ENCODE results near the gene KHK. TPM values are rescaled to one million over a fixed set of nuclear protein-coding genes. Genes with fewer than 3 reads are reported as not detected.

KHK gene
- polyA plus RNA-seq, 2 of the 4 experiments (the other 2 are of a cell fraction) = 4.2 to 7.6 TPM

DNA sequence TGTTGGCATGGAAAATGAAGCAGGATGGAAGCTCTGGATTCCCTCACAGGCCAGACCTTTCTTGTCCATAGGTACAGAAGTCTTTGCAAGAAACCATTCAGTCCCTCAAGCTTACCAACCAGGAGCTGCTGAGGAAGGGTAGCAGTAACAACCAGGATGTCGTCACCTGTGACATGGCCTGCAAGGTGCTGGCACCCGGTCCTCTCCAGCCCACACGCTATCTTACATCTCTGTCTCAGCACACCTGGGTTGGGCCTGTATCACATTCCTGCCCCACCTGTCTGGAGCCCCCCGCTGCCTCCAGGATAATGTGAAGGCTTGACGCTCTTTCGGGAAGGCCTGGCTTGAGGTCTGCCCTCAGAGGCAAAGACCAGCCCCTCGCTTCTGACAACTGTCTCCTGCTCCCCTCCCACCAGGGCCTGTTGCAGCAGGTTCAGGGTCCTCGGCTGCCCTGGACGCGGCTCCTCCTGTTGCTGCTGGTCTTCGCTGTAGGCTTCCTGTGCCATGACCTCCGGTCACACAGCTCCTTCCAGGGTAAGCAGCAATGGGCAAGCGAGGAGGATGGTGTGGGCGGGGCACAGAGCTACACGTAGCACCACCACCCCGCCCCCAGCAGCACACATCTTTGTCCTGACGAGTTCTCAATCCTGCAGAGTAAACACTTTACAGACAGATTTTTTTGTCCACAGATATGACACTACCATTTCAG lies 47.8 kb upstream of the KHK start:
- Histone ChIP-seq H3K4me1 (peaks cover 7% of the 10 kb centered on the region), H3K4me2 (no peak overlapping the region), H3K9me3 (no peaks in the 10 kb centered on the region), H3K4me3 (no peak overlapping the region), H3K27ac (no peak overlapping the region)
- no peak for TF ChIP-seq MAZ (IDR thresholded peaks at IDR 0.05; ENCODE audit: borderline replicate concordance, low read depth, low read length)
- TF ChIP-seq ZNF302 (CRISPR knock-in tag; IDR thresholded peaks at IDR 0.05) = no peak
- TF ChIP-seq CBX8 (IDR thresholded peaks at IDR 0.05) = no peak
- TF ChIP-seq ZFP36 (IDR thresholded peaks at IDR 0.05; ENCODE audit: borderline replicate concordance, partially characterized antibody) = no peak
- no peak for TF ChIP-seq HDAC2 (IDR thresholded peaks at IDR 0.05)
- no peak for TF ChIP-seq JUNB (IDR thresholded peaks at IDR 0.05)
- TF ChIP-seq, protein P1, sequence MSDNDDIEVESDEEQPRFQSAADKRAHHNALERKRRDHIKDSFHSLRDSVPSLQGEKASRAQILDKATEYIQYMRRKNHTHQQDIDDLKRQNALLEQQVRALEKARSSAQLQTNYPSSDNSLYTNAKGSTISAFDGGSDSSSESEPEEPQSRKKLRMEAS (IDR thresholded peaks at IDR 0.05) = no peak
- TF ChIP-seq HOXB13 (CRISPR knock-in tag; IDR thresholded peaks at IDR 0.05; ENCODE audit: low read depth) = no peak
- no peak for TF ChIP-seq HOXB5 (CRISPR knock-in tag; IDR thresholded peaks at IDR 0.05)
- ATAC-seq = no peak
- 89% methylated on average over 17 of the region's 17 CpGs for WGBS (ENCODE audit: missing lambda C conversion rate)
- no peak for DNase-seq (ENCODE audit: low read depth in 1 of 2, low spot score in 1 of 2)
- ChIA-PET CTCF (interaction anchor here (0.9 to 4.8 kb wide), 9 partner anchors 8 to 192 kb away, joined by 3 to 27 read pairs (median 6); no protein-coding TSS in a partner anchor), POLR2A (interaction anchor here (1.5 kb wide), 1 partner anchor 12 kb away, joined by 6 read pairs; the partner anchor contains the start of gene AGBL5)
- FAIRE-seq = no peak

DNA sequence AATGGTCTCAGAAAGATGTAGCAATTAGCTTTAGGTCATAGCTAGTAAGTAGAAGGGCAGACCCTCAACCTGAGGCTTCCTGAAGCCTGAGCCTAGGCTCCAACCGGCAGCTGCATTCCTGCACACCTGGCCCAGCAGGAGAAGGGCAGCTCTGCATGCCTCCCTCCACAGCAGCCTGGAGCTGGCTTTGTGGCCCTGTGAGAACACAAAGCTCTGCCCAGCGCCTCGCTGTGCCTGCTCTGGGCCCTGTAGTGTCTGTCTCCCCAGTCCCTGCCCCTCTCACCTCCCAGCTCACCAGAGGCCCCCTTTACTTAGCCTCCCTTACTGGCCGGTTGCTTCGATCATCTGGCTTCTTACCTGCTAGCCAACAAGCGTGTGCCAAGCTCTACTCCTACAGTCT lies 47.1 kb upstream of the KHK start:
- TF ChIP-seq KDM1A (IDR thresholded peaks at IDR 0.05; ENCODE audit: low read depth) (no peak), CHD4 (IDR thresholded peaks at IDR 0.05; ENCODE audit: borderline replicate concordance) (no peak), NR3C1 (IDR thresholded peaks at IDR 0.05) (no peak), ZNF302 (CRISPR knock-in tag; IDR thresholded peaks at IDR 0.05) (no peak), RNF2 (IDR thresholded peaks at IDR 0.05; ENCODE audit: borderline replicate concordance, low read depth) (no peak)
- TF ChIP-seq, protein P2, sequence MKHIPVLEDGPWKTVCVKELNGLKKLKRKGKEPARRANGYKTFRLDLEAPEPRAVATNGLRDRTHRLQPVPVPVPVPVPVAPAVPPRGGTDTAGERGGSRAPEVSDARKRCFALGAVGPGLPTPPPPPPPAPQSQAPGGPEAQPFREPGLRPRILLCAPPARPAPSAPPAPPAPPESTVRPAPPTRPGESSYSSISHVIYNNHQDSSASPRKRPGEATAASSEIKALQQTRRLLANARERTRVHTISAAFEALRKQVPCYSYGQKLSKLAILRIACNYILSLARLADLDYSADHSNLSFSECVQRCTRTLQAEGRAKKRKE (CRISPR knock-in tag; IDR thresholded peaks at IDR 0.05; ENCODE audit: low read depth) = no peak
- H3K4me2 ChIP-seq = no peak overlapping the region
- H3K4me1 ChIP-seq = peaks cover under 1% of the 10 kb centered on the region; the same call in 2 of the 3 replicates
- H3K27ac ChIP-seq = no peak overlapping the region
- DNase-seq (ENCODE audit: low read depth in 1 of 2, low spot score in 1 of 2) (no peak), ATAC-seq (no peak), FAIRE-seq (no peak)
- WGBS (ENCODE audit: missing lambda C conversion rate) = 94% methylated on average over 6 of the region's 6 CpGs
- no peak overlapping the region for H3K4me3 ChIP-seq
- H3K9me3 ChIP-seq = no peaks in the 10 kb centered on the region
- CTCF ChIA-PET = interaction anchor here (0.9 to 4.8 kb wide), 8 partner anchors 11 to 240 kb away, joined by 3 to 27 read pairs (median 8); no protein-coding TSS in a partner anchor
- POLR2A ChIA-PET = interaction anchor here (1.5 kb wide), 1 partner anchor 11 kb away, joined by 6 read pairs; the partner anchor contains the start of gene AGBL5

DNA sequence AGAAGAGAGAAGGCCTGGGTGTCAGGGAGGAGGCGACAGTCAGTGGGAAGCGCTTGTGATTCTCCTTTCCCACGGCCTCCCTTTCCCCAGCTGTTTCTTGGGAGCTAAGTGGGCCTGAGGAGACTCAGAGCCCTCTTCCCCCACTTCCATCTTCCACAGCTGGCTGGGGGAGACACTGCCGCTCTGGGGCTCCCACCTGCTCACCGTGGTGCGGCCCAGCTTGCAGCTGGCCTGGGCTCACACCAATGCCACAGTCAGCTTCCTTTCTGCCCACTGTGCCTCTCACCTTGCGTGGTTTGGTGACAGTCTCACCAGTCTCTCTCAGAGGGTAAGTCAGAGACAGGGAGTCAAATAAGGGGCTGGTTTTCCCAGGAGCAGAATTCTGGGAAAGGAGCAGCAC lies 46.7 kb upstream of the KHK start:
- Histone ChIP-seq H3K4me2 (no peak overlapping the region), H3K9me3 (no peaks in the 10 kb centered on the region), H3K4me3 (no peak overlapping the region), H3K27ac (no peak overlapping the region), H3K4me1 (no peaks in the 10 kb centered on the region)
- ChIA-PET POLR2A (interaction anchor here (1.5 kb wide), 1 partner anchor 11 kb away, joined by 6 read pairs; the partner anchor contains the start of gene AGBL5), CTCF (interaction anchor here (0.9 to 4.8 kb wide), 9 partner anchors 10 to 240 kb away, joined by 3 to 27 read pairs (median 6); no protein-coding TSS in a partner anchor)
- FAIRE-seq = no peak
- ATAC-seq = no peak
- DNase-seq (ENCODE audit: low read depth in 1 of 2, low spot score in 1 of 2) = no peak
- TF ChIP-seq RARB (CRISPR knock-in tag; IDR thresholded peaks at IDR 0.05) = no peak
- no peak for TF ChIP-seq NFE2L2 (conservative IDR thresholded peaks at IDR 0.05; ENCODE audit: low read length)
- no peak for TF ChIP-seq CHD4 (IDR thresholded peaks at IDR 0.05; ENCODE audit: borderline replicate concordance)
- TF ChIP-seq HEYL (CRISPR knock-in tag; IDR thresholded peaks at IDR 0.05) = no peak
- no peak for TF ChIP-seq HOXB13 (CRISPR knock-in tag; IDR thresholded peaks at IDR 0.05; ENCODE audit: low read depth)
- TF ChIP-seq FOXS1 (CRISPR knock-in tag; IDR thresholded peaks at IDR 0.05) = no peak
- no peak for TF ChIP-seq NPAS2 (CRISPR knock-in tag; IDR thresholded peaks at IDR 0.05; ENCODE audit: borderline replicate concordance)
- TF ChIP-seq KDM5A (IDR thresholded peaks at IDR 0.05) = no peak
- TF ChIP-seq EHMT2 (IDR thresholded peaks at IDR 0.05; ENCODE audit: low read depth) = no peak
- TF ChIP-seq, protein P1 (IDR thresholded peaks at IDR 0.05) = no peak
- no peak for TF ChIP-seq MYC (IDR thresholded peaks at IDR 0.05; ENCODE audit: borderline replicate concordance, low read length)
- no peak for TF ChIP-seq ZC3H11A (IDR thresholded peaks at IDR 0.05)
- 95% methylated on average over 7 of the region's 7 CpGs for WGBS (ENCODE audit: missing lambda C conversion rate)

Data from A549 (cell line).